ENCODE results near the gene SMIM1. TPM values are rescaled to one million over a fixed set of nuclear protein-coding genes. Genes with fewer than 3 reads are reported as not detected.

SMIM1 gene, protein sequence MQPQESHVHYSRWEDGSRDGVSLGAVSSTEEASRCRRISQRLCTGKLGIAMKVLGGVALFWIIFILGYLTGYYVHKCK
- total RNA-seq: 10 to 100 TPM; 25.4 to 35.9 TPM
- long read RNA-seq, partial matches to known transcripts: 2 of 4 reads
- long read RNA-seq, other reads (novel, unspliced or antisense): 2 of 4 reads

DNA sequence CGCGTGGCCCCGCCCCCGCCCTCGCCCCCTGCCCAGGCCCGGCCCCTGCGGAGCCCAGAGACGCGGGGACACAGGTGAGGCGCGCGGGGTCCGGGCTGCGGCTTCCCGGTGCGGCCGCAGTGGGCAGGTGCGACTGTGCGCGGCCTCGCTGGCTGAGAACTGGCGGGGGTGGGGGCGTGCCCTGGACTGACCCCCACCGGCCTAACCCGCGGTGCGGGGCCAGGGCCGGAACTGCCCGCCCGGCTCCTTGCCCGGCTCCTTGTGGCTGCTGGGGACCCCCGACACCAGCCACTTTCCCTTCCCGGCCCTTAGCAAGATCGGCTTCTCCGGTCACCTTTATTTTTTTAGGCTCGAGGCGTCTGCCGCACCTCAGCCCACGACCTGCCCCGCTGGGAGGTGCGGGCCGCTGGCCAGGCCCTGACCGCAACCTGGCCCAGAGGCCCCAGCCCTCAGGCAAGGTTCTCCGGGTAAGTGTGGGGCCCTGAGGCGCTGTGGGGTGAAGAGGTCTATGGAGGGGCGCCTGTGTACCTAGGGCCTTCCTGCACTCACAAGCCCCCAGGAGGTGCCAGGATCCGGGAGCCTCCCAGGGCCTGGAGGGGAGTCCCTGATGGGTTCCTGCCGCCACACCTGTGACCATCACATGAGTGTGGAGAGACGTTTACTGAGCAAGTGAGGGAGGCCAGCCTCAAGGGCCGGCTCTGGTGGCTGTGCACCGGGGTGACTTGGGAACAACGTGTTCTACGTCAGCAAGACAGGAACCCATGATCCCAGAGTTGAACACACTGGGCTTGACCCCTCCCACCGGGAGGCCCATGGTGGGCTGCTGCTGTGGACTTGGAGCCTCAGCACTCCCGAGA lies at the start of gene SMIM1:
TSS of gene SMIM1 (plus strand) at position 35 of the 857 bp plus-strand sequence. CDS start 2,625 bp downstream, outside the sequence.
- intact Hi-C loops (cut with DNase I): no loop called here
- ATAC-seq: peak; percentile 0 to 1
- DNase-seq: no peak

DNA sequence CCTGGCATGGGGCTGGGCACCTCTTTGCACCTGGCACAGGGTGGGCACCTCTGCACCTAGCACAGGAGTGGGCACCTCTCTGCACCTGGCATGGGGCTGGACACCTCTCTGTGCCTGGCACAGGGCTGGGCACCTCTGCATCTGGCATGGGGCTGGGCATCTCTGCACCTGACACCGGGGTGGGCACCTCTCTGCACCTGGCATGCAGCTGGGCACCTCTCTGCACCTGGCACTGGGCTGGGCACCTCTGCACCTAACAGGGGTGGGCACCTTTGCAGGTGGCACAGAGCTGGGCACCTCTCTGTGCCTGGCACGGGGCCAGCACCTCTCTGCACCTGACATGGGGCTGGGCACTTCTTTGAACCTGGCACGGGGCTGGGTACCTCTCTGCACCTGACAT lies 49.7 kb upstream of the SMIM1 start:
- ATAC-seq (no peak), DNase-seq (no peak)
- intact Hi-C loops (cut with DNase I): loop anchor here in 1 of 2 donors (10.0 kb wide), 1 partner anchor 228 kb away; no protein-coding TSS in a partner anchor

DNA sequence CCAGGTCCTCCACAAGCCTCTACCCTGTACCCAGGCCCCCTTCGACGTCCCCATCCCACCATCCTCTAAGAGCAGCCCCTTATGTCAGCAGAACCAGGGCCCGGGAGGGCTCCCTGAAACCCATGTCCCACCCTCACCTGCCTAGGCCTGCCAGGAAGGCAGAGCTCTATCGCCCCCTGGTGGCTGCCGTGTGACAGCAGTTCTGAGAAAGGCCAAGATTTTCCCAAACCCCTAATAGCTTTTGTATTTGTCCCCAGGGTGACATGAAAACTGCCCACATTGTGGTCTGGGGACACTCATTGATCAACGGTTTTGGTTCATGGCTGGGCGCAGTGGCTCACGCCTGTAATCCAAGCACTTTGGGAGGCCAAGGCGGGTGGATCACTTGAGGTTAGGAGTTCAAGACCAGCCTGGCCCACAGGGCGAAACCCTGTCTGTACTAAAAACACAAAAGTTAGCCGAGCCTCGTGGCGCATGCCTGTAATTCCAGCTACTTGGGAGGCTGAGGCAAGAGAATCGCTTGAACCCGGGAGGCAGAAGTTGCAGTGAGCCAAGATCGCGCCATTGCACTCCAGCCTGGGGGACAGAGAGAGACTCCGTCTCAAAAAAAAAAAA lies 48.0 kb upstream of the SMIM1 start:
- ATAC-seq (peak; percentile 43 to 71), DNase-seq (peak; percentile 73)
- intact Hi-C loops (cut with DNase I): loop anchor here in 1 of 2 donors (10.0 kb wide), 1 partner anchor 230 kb away; no protein-coding TSS in a partner anchor

DNA sequence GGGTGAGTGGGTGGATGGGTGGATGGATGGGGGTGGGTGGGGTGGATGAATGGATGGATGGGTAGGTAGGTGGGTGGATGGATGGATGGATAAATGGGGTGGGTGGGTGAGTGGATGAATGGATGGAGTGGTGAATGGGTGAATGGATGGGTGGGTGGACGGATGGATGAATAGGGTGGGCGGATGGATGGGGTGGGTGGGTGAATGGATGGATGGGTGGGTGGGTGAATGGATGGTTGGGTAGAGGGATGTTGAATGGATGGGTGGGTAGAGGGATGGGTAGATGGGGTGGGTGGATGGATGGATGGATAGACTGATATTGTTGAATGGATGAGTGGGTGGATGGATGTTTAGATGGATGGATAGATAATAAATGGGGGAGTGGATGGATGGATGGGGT lies 47.2 kb upstream of the SMIM1 start:
- DNase-seq: no peak

DNA sequence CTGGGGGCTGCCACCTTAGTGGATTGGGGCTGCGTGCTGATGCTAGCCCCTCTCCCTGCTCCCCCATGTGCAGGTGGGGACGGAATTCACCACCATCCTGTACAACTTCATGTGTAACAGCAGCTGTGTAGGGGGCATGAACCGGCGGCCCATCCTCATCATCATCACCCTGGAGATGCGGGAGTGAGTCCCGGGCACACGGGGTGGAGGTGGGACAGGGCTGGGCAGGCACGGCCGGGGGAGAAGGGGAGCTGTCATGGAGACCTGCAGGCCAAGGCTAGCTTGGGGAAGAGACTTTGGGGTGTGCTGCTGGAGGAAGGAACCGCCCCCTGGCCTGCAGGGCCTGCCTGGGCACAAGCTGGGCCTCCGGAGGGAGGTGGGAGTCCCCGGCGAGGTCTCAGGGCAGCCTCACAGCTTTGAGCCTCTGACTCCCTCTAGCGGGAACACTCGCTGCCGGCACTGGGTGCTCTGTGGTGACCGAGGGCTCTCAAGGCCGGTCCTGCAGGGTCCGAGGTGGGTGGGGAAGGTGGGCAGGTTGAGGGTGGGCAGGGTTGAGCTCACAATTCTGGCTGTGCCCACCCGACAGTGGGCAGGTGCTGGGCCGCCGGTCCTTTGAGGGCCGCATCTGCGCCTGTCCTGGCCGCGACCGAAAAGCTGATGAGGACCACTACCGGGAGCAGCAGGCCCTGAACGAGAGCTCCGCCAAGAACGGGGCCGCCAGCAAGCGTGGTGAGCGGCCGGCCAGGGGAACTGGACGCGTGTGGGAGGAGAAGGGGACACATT lies 45.3 kb upstream of the SMIM1 start:
- DNase-seq (no peak), ATAC-seq (no peak)
- intact Hi-C loops (cut with DNase I): loop anchor here in 1 of 2 donors (10.0 kb wide), 1 partner anchor 232 kb away; no protein-coding TSS in a partner anchor

More for the DNA sequence above, 47.2 kb upstream of the SMIM1 start:
- intact Hi-C loops (cut with DNase I): loop anchor here in 1 of 2 donors (10.0 kb wide), 1 partner anchor 231 kb away; no protein-coding TSS in a partner anchor
- no peak for ATAC-seq

DNA sequence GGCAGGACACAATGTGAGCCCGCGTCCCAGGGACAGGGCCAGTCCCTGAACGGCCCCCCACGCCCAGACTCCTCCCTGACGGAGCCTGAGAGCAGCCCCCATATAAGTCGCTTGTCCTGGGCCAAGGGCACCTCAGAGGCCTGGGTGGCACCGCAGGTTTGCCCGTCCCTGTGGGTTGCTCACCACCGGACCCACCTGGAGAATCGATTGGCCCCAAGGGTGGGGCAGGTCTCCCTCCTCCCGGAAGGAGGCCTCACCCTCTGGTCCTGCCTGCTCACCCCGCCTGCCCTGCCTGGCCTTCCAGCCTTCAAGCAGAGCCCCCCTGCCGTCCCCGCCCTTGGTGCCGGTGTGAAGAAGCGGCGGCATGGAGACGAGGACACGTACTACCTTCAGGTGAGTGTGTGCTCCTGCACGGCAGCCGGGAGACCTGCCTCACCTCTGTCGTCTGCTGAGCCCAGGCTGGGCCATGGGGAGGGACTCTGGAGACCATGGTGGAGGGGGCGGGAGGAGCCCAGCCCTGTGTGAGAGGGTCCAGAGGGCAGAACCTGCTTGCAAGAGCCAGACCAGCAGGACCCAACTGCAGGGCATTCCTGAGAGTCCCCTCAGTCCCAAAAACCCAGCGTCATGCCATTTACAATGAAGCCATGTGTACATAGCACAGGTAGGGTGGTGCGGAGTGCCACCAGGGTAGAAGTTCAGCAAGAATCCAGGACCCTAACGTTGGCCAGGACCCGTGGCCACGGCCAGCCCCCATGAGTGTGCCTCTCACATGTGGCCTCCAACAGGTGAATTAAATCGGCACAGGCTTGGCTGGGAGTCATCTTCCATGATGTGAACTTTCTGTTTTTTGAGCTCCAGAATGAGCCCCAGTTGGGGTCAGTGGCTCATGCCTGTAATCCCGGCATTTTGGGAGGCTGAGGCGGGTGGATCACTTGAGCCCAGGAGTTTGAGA lies 44.4 kb upstream of the SMIM1 start:
- ATAC-seq: no peak
- intact Hi-C loops (cut with DNase I): loop anchor here in 1 of 2 donors (10.0 kb wide), 1 partner anchor 233 kb away; no protein-coding TSS in a partner anchor
- no peak for DNase-seq

DNA sequence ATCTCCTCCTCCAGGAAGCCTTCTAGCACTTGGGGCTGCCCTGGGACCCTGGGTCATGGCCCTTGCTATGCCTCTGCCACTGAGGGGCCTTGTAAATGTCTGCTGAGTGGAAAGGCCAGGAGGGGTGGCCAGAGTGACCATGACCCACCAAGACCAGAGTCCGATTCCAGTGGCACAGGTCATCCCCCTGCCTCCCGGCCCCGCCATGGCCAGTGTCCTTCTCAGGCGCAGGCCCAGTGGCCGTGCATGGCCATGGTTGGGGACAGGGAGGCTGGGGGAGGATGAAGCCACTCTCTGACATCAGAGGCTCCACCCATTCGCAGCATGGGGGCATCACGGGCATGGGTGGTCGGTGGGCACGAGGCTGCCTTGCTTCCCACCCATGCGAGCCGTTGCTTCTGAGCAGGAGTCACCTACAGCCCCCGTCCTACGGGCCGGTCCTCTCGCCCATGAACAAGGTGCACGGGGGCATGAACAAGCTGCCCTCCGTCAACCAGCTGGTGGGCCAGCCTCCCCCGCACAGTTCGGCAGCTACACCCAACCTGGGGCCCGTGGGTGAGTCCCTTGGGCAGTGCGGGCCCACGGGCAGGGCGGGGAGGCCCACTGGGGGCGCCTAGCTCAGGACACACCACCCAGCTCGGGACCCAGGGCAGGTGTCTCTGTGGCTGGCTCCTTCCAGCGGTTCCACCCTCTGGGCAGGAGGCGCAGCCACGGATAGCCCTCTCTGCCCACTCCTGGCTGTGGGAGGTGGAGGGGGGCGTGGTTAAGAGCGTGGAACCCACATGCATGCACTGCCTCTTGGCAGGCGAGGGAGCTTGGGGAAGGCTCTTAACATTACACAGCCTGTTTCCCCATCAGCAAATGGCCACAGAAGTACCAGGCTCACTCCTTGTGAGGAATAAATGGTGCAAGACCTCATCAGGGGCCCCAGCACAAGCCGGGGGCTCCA lies 42.7 kb upstream of the SMIM1 start:
- ATAC-seq: peak; percentile 10 to 36

DNA sequence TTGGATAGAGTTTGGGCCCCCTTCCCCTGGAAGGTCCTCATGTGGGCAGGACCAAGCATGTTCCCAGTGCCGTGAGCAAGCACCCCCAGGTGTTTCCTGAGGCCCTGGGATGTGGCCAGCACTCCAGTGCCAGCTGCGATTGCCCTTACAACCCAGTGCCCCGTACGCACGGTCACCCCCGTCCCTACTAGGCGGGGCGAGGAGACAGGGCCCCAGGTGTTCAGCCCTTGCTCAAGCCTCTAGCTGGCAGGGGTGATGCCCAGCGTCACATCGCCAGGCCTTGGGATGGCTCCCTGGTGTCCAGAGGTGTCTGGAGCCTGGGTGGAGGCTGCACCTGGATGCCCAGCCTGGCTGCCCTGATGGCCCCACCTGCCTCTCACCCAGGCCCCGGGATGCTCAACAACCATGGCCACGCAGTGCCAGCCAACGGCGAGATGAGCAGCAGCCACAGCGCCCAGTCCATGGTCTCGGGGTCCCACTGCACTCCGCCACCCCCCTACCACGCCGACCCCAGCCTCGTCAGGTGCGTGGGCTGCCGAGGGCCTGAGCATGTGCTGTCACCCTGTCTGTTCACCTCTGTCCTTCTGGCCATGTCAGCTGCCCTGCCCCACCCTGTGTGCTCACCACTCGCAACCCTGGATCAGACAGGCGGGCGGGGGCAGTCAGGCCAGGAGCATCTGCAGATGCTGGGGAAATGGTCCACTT lies 41.9 kb upstream of the SMIM1 start:
- intact Hi-C loops (cut with DNase I): no loop called here
- no peak for DNase-seq

More for the DNA sequence above, 42.7 kb upstream of the SMIM1 start:
- intact Hi-C loops (cut with DNase I): loop anchor here in 1 of 2 donors (10.0 kb wide), 1 partner anchor 235 kb away; no protein-coding TSS in a partner anchor
- no peak for DNase-seq

DNA sequence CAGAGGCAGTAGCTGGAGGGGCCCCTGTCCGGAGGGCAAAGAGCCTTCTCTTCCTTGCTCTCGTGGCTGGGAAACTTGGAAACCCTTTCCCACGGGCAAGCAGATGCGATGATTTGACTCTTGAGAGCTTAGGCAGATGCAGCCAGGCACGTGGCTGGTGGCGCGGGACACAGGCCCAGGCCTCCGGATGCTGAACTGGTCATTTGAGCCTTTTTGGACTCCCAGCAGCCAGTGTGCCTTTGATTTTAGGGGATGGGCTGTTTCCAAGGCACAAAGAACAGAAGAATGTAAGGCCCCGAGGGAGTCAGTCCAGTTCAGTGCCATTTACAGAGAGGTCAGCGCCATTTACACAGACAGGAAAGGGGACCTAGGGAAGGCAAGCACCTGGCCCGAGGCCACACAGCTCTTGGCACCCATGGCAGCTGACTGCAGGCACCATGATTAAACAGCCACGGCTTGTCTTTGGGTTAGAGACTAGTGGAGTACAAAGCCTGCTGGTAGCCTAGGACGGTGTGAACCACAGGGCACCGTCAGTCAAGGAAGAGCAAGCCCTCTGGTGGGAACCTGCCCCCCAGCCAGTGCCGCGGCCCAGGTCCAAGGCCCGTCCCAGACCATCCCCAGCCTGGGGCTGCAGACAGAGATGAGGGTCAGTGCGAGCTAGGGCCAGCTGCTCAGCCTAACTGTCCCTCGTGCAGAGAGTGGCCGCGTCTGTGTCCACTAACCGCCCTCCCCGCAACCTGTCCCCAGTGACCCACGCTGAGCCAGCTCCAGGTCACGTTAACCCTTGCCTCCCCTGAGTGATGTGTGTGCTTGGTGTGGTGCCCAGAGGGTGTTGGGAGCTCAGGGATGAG lies 40.7 kb upstream of the SMIM1 start:
- ATAC-seq (peak in 1 of 2 donors; percentile 19), DNase-seq (no peak)
- intact Hi-C loops (cut with DNase I): no loop called here

More for the DNA sequence above, 41.9 kb upstream of the SMIM1 start:
- ATAC-seq: no peak

DNA sequence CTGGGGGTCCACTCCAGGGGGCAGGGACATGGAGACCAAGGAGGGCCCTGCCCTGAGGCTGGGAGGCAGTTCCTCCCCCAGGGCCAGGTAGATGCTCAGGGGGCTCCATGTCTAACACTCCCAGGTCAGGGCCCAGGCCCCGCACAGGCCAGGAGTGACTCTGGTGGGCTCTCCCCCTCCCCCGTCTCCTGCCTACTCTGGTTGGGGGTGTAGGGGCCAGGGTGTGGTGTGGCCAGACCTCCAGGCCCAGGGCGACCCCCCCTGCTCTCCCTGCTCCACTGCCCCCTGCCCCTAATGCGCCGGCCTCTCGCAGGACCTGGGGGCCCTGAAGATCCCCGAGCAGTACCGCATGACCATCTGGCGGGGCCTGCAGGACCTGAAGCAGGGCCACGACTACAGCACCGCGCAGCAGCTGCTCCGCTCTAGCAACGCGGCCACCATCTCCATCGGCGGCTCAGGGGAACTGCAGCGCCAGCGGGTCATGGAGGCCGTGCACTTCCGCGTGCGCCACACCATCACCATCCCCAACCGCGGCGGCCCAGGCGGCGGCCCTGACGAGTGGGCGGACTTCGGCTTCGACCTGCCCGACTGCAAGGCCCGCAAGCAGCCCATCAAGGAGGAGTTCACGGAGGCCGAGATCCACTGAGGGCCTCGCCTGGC lies 40.0 kb upstream of the SMIM1 start:
- intact Hi-C loops (cut with DNase I): no loop called here
- DNase-seq: no peak
- ATAC-seq: peak in 1 of 2 donors; percentile 11

DNA sequence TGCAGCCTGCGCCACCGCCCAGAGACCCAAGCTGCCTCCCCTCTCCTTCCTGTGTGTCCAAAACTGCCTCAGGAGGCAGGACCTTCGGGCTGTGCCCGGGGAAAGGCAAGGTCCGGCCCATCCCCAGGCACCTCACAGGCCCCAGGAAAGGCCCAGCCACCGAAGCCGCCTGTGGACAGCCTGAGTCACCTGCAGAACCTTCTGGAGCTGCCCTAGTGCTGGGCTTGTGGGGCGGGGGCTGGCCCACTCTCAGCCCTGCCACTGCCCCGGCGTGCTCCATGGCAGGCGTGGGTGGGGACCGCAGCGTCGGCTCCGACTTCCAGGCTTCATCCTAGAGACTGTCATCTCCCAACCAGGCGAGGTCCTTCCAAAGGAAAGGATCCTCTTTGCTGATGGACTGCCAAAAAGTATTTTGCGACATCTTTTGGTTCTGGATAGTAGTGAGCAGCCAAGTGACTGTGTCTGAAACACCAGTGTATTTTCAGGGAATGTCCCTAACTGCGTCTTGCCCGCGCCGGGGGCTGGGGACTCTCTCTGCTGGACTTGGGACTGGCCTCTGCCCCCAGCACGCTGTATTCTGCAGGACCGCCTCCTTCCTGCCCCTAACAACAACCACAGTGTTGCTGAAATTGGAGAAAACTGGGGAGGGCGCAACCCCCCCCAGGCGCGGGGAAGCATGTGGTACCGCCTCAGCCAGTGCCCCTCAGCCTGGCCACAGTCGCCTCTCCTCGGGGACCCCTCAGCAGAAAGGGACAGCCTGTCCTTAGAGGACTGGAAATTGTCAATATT lies 39.3 kb upstream of the SMIM1 start:
- DNase-seq (no peak), ATAC-seq (no peak)
- intact Hi-C loops (cut with DNase I): no loop called here

DNA sequence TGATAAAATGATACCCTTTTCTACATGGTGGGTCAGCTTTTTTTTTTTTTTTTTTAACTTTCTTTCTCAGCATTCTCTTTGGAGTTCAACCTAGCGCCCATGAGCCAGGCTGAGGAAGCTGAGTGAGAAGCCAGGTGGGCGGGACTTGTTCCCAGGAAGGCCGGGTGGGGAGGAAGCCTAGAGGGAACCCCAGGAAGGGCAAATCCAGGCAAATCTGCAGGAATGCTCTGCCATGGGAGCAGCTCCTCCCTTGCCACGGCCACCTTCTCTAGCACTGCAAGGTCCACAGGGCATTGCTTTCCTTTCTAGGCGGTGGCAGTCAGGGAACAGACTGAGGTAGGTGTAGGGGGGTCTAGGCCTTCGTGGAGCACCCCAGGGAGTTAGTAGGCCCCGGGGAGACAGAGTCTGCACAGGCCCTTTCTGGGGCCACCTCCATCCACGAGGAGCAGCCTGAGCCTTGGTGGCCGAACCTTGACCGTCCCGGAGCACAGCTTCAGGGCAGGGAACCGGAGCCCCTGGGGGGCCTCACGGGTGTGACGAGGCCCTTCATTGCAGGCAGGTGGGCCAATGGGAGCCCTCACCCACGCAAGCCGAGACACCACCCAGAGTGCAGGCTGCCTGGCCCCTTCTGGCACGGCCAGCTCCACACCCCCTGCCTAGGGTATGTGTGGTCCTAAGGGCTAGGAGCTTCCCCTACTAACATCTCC lies 38.5 kb upstream of the SMIM1 start:
- intact Hi-C loops (cut with DNase I): no loop called here
- ATAC-seq (no peak), DNase-seq (no peak)

DNA sequence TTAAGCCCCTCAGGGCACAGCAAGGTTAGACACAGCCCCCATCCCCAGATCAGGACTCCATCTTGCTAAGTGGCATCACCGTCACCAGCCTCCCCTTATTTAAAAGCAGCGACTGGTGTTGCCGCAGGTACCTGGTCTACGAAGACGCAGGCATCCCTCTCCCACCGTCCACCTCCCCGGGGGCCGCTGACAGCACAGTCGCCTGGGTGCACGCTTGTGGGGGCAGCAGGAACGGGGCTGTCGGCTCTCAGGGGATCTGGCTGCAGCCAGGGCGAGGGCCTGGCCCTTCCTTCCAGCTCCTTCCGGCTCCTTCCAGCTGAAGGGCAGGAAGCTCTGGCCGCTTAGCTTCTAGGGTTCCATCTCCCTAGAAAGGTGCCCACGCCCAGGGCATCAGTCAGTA lies 37.9 kb upstream of the SMIM1 start:
- DNase-seq (no peak), ATAC-seq (no peak)
- intact Hi-C loops (cut with DNase I): no loop called here

All from left cardiac atrium (tissue), 4 donors.